K562 (cell line): ENCODE data around the gene IER3IP1. TPM values are rescaled to one million over a fixed set of nuclear protein-coding genes. Genes with fewer than 3 reads are reported as not detected.

Source experiments
- ATAC-seq: fragments of 200-7000 bp; cut with Tn5 transposase; 3 replicates; pipeline ENCODE4 v1.9.1; 2020; ENCODE audit warnings: moderate library complexity
- BruUV-seq: library from RNA; stranded (reverse); fragments of 400-500 nt; replicated peaks from 2 replicates; lab custom pipeline; 2021; lab: Mats Ljungman, UMichigan
- CTCF ChIA-PET: fragments of 300-600 bp; formaldehyde crosslinking; extraction: SDS; loops from one replicate; lab custom pipeline; 2021; ENCODE audit warnings: low intra/inter-chr PET ratio; lab: Yijun Ruan, JAX
- POLR2A ChIA-PET: fragments of 300-600, 350-650 bp; sonication (Branson Sonifier 250); formaldehyde crosslinking; extraction: SDS; loops from one replicate; lab custom pipeline; 2021; ENCODE audit warnings: antibody characterized with exemption, inconsistent platforms; lab: Yijun Ruan, JAX
- DNase-seq, 4 experiments: peaks; one replicate each; pipeline versions ENCODE4 v3.0.0 to v3.0.0-alpha.2; 2011 to 2018; ENCODE audit warnings: low spot score in 3 of 4, mixed read lengths in 3 of 4; ENCODE audit errors: extremely low read depth in 1 of 4
- FAIRE-seq: peaks from 2 replicates; lab custom pipeline; 2011; peaks lifted over from hg19 to GRCh38; lab: Jason Lieb, UNC
- H2AFZ ChIP-seq: 2 replicates; pipeline ENCODE4 v1.6.0; 2011; ENCODE audit warnings: low read depth, low read length, control low read depth, inconsistent platforms
- H3K27ac ChIP-seq: fragments of 200-600 bp; 3 replicates; pipeline ENCODE4 v1.8.0; 2011; ENCODE audit warnings: low read depth, mild to moderate bottlenecking, control low read depth, inconsistent platforms, low read length, moderate library complexity, mixed read lengths; ENCODE audit errors: extremely low read depth
- H3K27me3 ChIP-seq, 2 experiments: fragments of 300-600 bp in 1 of 2; 2 replicates in 1 of 2; 3 replicates in 1 of 2; pipeline versions ENCODE4 v1.6.0 to v1.8.0; 2011; ENCODE audit warnings: inconsistent platforms in 2 of 2, low read length in 2 of 2, mild to moderate bottlenecking in 1 of 2, mixed read lengths in 1 of 2, moderate library complexity in 1 of 2; ENCODE audit not compliant: control insufficient read depth in 2 of 2, insufficient read depth in 2 of 2
- H3K36me3 ChIP-seq: fragments of 300-600 bp; 3 replicates; pipeline ENCODE4 v1.8.0; 2011; ENCODE audit warnings: mild to moderate bottlenecking, low read length, inconsistent platforms; ENCODE audit not compliant: control insufficient read depth, insufficient read depth
- H3K4me1 ChIP-seq, 2 experiments: fragments of 200-600 bp in 1 of 2; replicated peaks in 1 of 2; 2 replicates in 1 of 2; 3 replicates in 1 of 2; pipeline versions ENCODE4 v1.5.1 to v1.8.0; 2011; ENCODE audit warnings: inconsistent platforms in 2 of 2, low read length in 2 of 2, mild to moderate bottlenecking in 1 of 2, mixed read lengths in 1 of 2, moderate library complexity in 1 of 2; ENCODE audit not compliant: control insufficient read depth in 2 of 2, insufficient read depth in 2 of 2
- H3K4me2 ChIP-seq: 2 replicates; pipeline ENCODE4 v1.6.1; 2011; ENCODE audit warnings: low read length, control low read depth, inconsistent platforms, mixed read lengths; ENCODE audit not compliant: insufficient read depth
- H3K4me3 ChIP-seq: fragments of 200-600 bp; sonication (generic), shearing (Covaris generic); 2 replicates; pipeline ENCODE4 v1.5.1; 2016; ENCODE audit warnings: control low read depth, inconsistent platforms
- H3K79me2 ChIP-seq: fragments of 200-600 bp; 3 replicates; pipeline ENCODE4 v1.8.0; 2011; ENCODE audit warnings: low read length, inconsistent platforms; ENCODE audit not compliant: control insufficient read depth, insufficient read depth
- H3K9ac ChIP-seq, 2 experiments: 2 replicates each; pipeline versions ENCODE4 v1.6.0 to v1.6.1; 2011; ENCODE audit warnings: low read depth in 2 of 2, low read length in 2 of 2, control low read depth in 1 of 2, inconsistent platforms in 1 of 2, mild to moderate bottlenecking in 1 of 2, mixed read lengths in 1 of 2; ENCODE audit not compliant: insufficient read depth in 1 of 2
- H3K9me1 ChIP-seq: one replicate; pipeline ENCODE4 v1.6.0; 2011; ENCODE audit warnings: inconsistent platforms, mild to moderate bottlenecking, low read length, moderate library complexity; ENCODE audit not compliant: control insufficient read depth, insufficient read depth
- H3K9me3 ChIP-seq: replicated peaks from 2 replicates; pipeline ENCODE4 v1.5.1; 2011; ENCODE audit warnings: low read depth, low read length, inconsistent platforms; ENCODE audit not compliant: control insufficient read depth, insufficient read depth
- H4K20me1 ChIP-seq: replicated peaks from 2 replicates; pipeline ENCODE4 v1.6.1; 2011; ENCODE audit warnings: low read length, inconsistent platforms, mixed read lengths; ENCODE audit not compliant: control insufficient read depth, insufficient read depth
- CCNT2 ChIP-seq: IDR thresholded peaks from 2 replicates; pipeline ENCODE4 v1.6.1; 2011; ENCODE audit warnings: borderline replicate concordance, low read depth, mild to moderate bottlenecking, moderate library complexity, mixed read lengths, low read length; ENCODE audit not compliant: insufficient read length; ENCODE audit errors: extremely low read depth
- FOSL1 ChIP-seq: fragments of 200-800 bp; sonication (Bioruptor generic); conservative IDR thresholded peaks from 2 replicates; pipeline ENCODE4 v1.6.1; 2016; ENCODE audit warnings: missing genetic modification characterization, missing compliant biosample characterization
- HMG20B ChIP-seq: fragments of 250-450 bp; sonication (Bioruptor Pico); IDR thresholded peaks from 2 replicates; pipeline ENCODE4 v1.5.0; 2021; ENCODE audit warnings: mild to moderate bottlenecking
- NFE2L1 ChIP-seq: fragments of 450-650 bp; IDR thresholded peaks from 2 replicates; pipeline ENCODE4 v1.6.1; 2016; ENCODE audit warnings: missing genetic modification characterization, low read depth, mild to moderate bottlenecking, missing compliant biosample characterization, moderate library complexity, borderline replicate concordance
- NFIC ChIP-seq: fragments of 450-650 bp; IDR thresholded peaks from 2 replicates; pipeline ENCODE4 v1.6.1; 2017; ENCODE audit warnings: mild to moderate bottlenecking, inconsistent platforms
- POLR2G ChIP-seq: fragments of 200-400 bp; formaldehyde crosslinking; IDR thresholded peaks from 2 replicates; pipeline ENCODE4 v1.6.1; 2017; ENCODE audit warnings: low read depth, mild to moderate bottlenecking, antibody characterized with exemption, low read length, moderate library complexity
- RCOR1 ChIP-seq, 2 experiments: IDR thresholded peaks; 2 replicates each; pipeline ENCODE4 v1.6.1; 2012; ENCODE audit warnings: low read depth in 2 of 2, low read length in 2 of 2, borderline replicate concordance in 1 of 2, improper control_type of control experiment in 1 of 2
- RHOXF2B ChIP-seq: fragments of 250-450 bp; sonication (Bioruptor Pico); conservative IDR thresholded peaks from 2 replicates; pipeline ENCODE4 v1.5.1; 2021
- SMARCC2 ChIP-seq: fragments of 450-650 bp; IDR thresholded peaks from 2 replicates; pipeline ENCODE4 v1.6.1; 2017; ENCODE audit warnings: antibody characterized with exemption, moderate library complexity, mild to moderate bottlenecking, low read depth
- TAF1 ChIP-seq: IDR thresholded peaks from 2 replicates; pipeline ENCODE4 v1.6.1; 2011; ENCODE audit warnings: mild to moderate bottlenecking, low read length, moderate library complexity; ENCODE audit not compliant: insufficient read depth, control insufficient read depth, severe bottlenecking; ENCODE audit errors: extremely low read depth
- ZNF311 ChIP-seq: fragments of 250-450 bp; sonication (Bioruptor Pico); IDR thresholded peaks from 2 replicates; pipeline ENCODE4 v1.4.0; 2020; ENCODE audit warnings: mild to moderate bottlenecking, moderate library complexity
- ZNF408 ChIP-seq: fragments of 250-450 bp; sonication (Bioruptor Pico); IDR thresholded peaks from 2 replicates; pipeline ENCODE4 v1.4.0; 2020; ENCODE audit warnings: low read depth, mild to moderate bottlenecking, moderate library complexity
- ZNF764 ChIP-seq: fragments of 250-450 bp; sonication (Bioruptor Pico); IDR thresholded peaks from 2 replicates; pipeline ENCODE4 v1.4.0; 2020; ENCODE audit warnings: low read depth, mild to moderate bottlenecking, moderate library complexity
- WGBS: fragments of 100-300 bp; shearing (Covaris generic); methylation state at CpG from one replicate; pipeline ENCODE4 v1.1.6; 2016; ENCODE audit warnings: low coverage, mixed read lengths; ENCODE audit not compliant: insufficient coverage; ENCODE audit errors: missing lambda C conversion rate; 5-methylcytosine and 5-hydroxymethylcytosine counted together
- in situ Hi-C: fragments of 300-500 bp; cut with MboI; formaldehyde crosslinking; loops from 4 replicates; pipeline ENCODE4 v1.15.0; 2018; ENCODE audit warnings: inconsistent platforms, mixed read lengths
- intact Hi-C: fragments of 100-400 bp; cut with micrococcal nuclease; formaldehyde crosslinking; loops from 2 replicates; pipeline ENCODE4 v1.14.2; 2022
- polyA plus RNA-seq, 8 experiments: library from polyadenylated mRNA; depleted of rRNA in 4 of 8; stranded (reverse) in 5 of 8; unstranded in 3 of 8; fragments of >200 nt; fragmentation: Nextera tagmentation in 2 of 8; fragmentation: Illumina TruSeq in 1 of 8; extraction: Ambion mirVana in 2 of 8; extraction: Trizol in 1 of 8; gene quantifications; 2 replicates each; pipeline versions ENCODE4 v1.2.1 to v1.2.3, GENCODE V29; 2011 to 2014; ENCODE audit warnings: inconsistent platforms in 1 of 8, missing spikeins in 1 of 8
- total RNA-seq, 7 experiments: library from RNA; depleted of rRNA in 6 of 7; stranded (reverse); fragments of >200 nt in 6 of 7; fragmentation: Illumina TruSeq in 2 of 7; extraction: Trizol in 2 of 7; gene quantifications; 2 replicates each; pipeline versions ENCODE4 v1.2.1 to v1.2.3, GENCODE V29; 2011 to 2021; ENCODE audit warnings: low replicate concordance in 1 of 7
- TF ChIP-seq, protein P1 (sequence below): IDR thresholded peaks from 2 replicates; pipeline ENCODE4 v1.6.1; 2012; ENCODE audit warnings: low read depth, low read length, improper control_type of control experiment, borderline replicate concordance
- TF ChIP-seq, protein P2 (sequence below): fragments of 450-650 bp; formaldehyde crosslinking; IDR thresholded peaks from 2 replicates; pipeline ENCODE4 v1.4.0; 2022; ENCODE audit warnings: missing genetic modification characterization

The IER3IP1 gene
- total and polyA plus RNA-seq, 9 of the 15 experiments (the other 6 are each of a cell fraction or from before 2014, with no cell fraction given): 9.0 to 38.2 (median 19.9) TPM

- no peak for TF ChIP-seq ZNF764 (CRISPR knock-in tag)
- peak; percentile 10 for TF ChIP-seq CCNT2
Measured at GRCh38 chr18:47150029-47150823, 25.9 kb downstream of the IER3IP1 start, which contains the start of gene HDHD2 (continued).

GRCh38 chr18:47149457-47150028 is 26.6 kb downstream of the IER3IP1 start:
- peaks cover 55% of the 10 kb centered on the region for H3K79me2 ChIP-seq
- H3K27me3 ChIP-seq: no peaks in the 10 kb centered on the region
- WGBS: 2% methylated on average over 10 of the region's 12 CpGs
- peak; percentile 73 for FAIRE-seq
- peak overlapping the region; percentile 73 to 92 for H3K9ac ChIP-seq
- POLR2A ChIA-PET: interaction anchor here (0.6 to 1.6 kb wide), 8 partner anchors 14 to 181 kb away, joined by 3 to 5 read pairs (median 4); no protein-coding TSS in a partner anchor
- in situ Hi-C loops: no loop called here
- no peaks in the 10 kb centered on the region for H3K9me1 ChIP-seq
- H3K27ac ChIP-seq: peak overlapping the region; percentile 83
- peaks cover 8% of the 10 kb centered on the region; the same call in 2 of the 3 replicates for H3K36me3 ChIP-seq
- intact Hi-C loops: no loop called here
- peaks cover 4% of the 10 kb centered on the region; the same call in 1 of the 2 replicates for H4K20me1 ChIP-seq
- peak overlapping the region; percentile 88 for H3K4me2 ChIP-seq
- peak overlapping the region; percentile 70 for H3K4me3 ChIP-seq
- H3K4me1 ChIP-seq: peaks cover 12 to 14% of the 10 kb centered on the region in 2 experiments; a peak in 4 of 5 replicates
- BruUV-seq: no TSS peak
- DNase-seq: peak; percentile 32 to 73 (median 54)
- ATAC-seq: peak; percentile 69
- H3K9me3 ChIP-seq: no peaks in the 10 kb centered on the region
- CTCF ChIA-PET: no interaction called here
- peak overlapping the region; percentile 93 for H2AFZ ChIP-seq
- TF ChIP-seq NFIC (no peak), RCOR1 (IDR thresholded peaks at IDR 0.05; ENCODE audit: borderline replicate concordance in 1 of 2, low read depth in 2 of 2, low read length in 2 of 2) (0 out of 4 replicates have a peak, but pooled peaks of 1 of the 2 experiments have one; percentile 31), HMG20B (CRISPR knock-in tag) (no peak), NFE2L1 (tag) (no peak), TAF1 (peak; percentile 23), RHOXF2B (CRISPR knock-in tag) (no peak), ZNF408 (CRISPR knock-in tag) (no peak), ZNF311 (CRISPR knock-in tag) (no peak), POLR2G (no peak), SMARCC2 (no peak), FOSL1 (tag) (no peak)
- TF ChIP-seq, protein P1, sequence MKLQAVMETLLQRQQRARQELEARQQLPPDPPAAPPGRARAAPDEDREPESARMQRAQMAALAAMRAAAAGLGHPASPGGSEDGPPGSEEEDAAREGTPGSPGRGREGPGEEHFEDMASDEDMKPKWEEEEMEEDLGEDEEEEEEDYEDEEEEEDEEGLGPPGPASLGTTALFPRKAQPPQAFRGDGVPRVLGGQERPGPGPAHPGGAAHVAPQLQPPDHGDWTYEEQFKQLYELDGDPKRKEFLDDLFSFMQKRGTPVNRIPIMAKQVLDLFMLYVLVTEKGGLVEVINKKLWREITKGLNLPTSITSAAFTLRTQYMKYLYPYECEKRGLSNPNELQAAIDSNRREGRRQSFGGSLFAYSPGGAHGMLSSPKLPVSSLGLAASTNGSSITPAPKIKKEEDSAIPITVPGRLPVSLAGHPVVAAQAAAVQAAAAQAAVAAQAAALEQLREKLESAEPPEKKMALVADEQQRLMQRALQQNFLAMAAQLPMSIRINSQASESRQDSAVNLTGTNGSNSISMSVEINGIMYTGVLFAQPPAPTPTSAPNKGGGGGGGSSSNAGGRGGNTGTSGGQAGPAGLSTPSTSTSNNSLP: no peak
- TF ChIP-seq, protein P2, sequence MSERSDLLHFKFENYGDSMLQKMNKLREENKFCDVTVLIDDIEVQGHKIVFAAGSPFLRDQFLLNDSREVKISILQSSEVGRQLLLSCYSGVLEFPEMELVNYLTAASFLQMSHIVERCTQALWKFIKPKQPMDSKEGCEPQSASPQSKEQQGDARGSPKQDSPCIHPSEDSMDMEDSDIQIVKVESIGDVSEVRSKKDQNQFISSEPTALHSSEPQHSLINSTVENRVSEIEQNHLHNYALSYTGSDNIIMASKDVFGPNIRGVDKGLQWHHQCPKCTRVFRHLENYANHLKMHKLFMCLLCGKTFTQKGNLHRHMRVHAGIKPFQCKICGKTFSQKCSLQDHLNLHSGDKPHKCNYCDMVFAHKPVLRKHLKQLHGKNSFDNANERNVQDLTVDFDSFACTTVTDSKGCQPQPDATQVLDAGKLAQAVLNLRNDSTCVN (CRISPR knock-in tag): no peak
